GM12801 (cell line): Measurements from ENCODE around the gene RNASEH2A.

Experiments
- CTCF ChIP-seq: IDR thresholded peaks from one replicate; pipeline ENCODE4 v1.5.1; 2011; ENCODE audit warnings: control low read depth; ENCODE audit not compliant: insufficient read length; ENCODE audit errors: extremely low read depth

Gene RNASEH2A

GRCh38 chr19:12806242-12807081 lies at the start of gene RNASEH2A:
TSS of gene RNASEH2A (plus strand) at chr19:12806584. CDS start at chr19:12806674, 90 bp downstream.
- no peak for TF ChIP-seq CTCF

- no peak for TF ChIP-seq CTCF
Measured at GRCh38 chr19:12757544-12758274, 48.7 kb upstream of the RNASEH2A start.

- no peak for TF ChIP-seq CTCF
Measured at GRCh38 chr19:12759686-12760085, 46.7 kb upstream of the RNASEH2A start.

- TF ChIP-seq CTCF: no peak
Measured at GRCh38 chr19:12763100-12763499, 43.3 kb upstream of the RNASEH2A start.

DNA sequence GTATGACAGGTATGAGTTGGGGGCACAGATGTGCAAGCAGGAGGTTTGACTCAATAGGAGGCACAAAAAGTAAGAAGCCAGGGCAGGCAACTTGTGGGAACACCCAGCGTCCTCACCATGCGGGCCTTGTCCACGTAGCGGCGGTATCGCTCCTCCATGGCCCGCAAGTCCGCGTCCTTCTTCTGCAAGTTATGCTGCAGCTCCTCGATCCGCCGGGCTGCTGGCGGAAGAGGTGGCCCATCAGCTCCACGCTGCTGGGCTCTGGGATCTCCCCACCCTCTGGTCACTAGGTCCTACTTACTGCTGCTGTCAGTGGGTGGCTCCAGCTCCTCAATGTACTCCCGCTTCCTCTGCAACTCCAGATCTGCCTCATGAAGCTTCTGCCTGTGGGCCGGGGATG lies 41.7 kb upstream of the RNASEH2A start:
- TF ChIP-seq CTCF: no peak

GRCh38 chr19:12766051-12766521 lies 40.3 kb upstream of the RNASEH2A start:
- TF ChIP-seq CTCF: no peak

DNA sequence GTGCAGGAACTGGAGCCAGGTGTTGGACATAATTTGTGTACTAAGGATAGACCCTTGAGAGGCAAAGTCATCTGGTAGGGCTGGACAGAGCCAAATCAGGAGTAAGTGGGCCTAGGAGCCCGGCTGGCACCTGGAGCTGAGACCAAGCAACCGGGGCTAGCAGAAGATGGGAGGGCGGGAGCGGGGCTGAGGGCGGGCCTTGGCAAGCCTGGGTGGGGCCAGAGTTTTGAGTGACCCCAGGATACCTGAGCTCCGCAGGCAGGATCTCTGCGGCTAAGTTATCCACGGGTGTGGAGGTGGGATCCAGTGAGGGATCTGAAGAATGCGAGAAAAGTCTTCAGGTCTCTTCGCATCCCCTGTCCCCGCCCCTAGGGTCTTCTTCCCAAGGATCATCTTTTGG lies 39.2 kb upstream of the RNASEH2A start:
- no peak for TF ChIP-seq CTCF
